Kidney (tissue), 14 donors: Measurements from ENCODE around the gene GPR107. TPM values are rescaled to one million over a fixed set of nuclear protein-coding genes. Genes with fewer than 3 reads are reported as not detected.

Experiments used
- DNase-seq, 5 donors: peaks; one replicate each; pipeline ENCODE4 v3.0.0-alpha.2; 2013 to 2020
- FAIRE-seq: peaks from 2 replicates; lab custom pipeline; 2012; peaks lifted over from hg19 to GRCh38; lab: Jason Lieb, UNC
- H3K27ac ChIP-seq, 2 donors: one replicate each; pipeline ENCODE4 v1.7.0; 2013; ENCODE audit warnings: low read depth in 2 of 2, low read length in 2 of 2, inconsistent platforms in 1 of 2
- H3K27me3 ChIP-seq: one replicate; pipeline ENCODE4 v1.7.1; 2013; ENCODE audit warnings: low read length, inconsistent platforms; ENCODE audit not compliant: control insufficient read depth, insufficient read depth
- H3K36me3 ChIP-seq, 3 donors: one replicate each; pipeline versions ENCODE4 v1.7.0 to v1.7.1; 2013; ENCODE audit warnings: low read length in 3 of 3, control low read depth in 1 of 3, inconsistent platforms in 1 of 3; ENCODE audit not compliant: insufficient read depth in 3 of 3, control insufficient read depth in 2 of 3
- H3K4me1 ChIP-seq, 3 donors: one replicate each; pipeline versions ENCODE4 v1.7.0 to v1.7.1; 2013; ENCODE audit warnings: low read length in 3 of 3, inconsistent platforms in 1 of 3, low read depth in 1 of 3; ENCODE audit not compliant: control insufficient read depth in 2 of 3, insufficient read depth in 2 of 3
- H3K4me3 ChIP-seq, 3 donors: one replicate each; pipeline versions ENCODE4 v1.7.0 to v1.8.1; 2013; ENCODE audit warnings: low read length in 3 of 3, control low read depth in 1 of 3, inconsistent platforms in 1 of 3
- H3K9ac ChIP-seq, 3 donors: one replicate each; pipeline versions ENCODE4 v1.7.0 to v1.7.1; 2013; ENCODE audit warnings: low read length in 3 of 3, control low read depth in 1 of 3, inconsistent platforms in 1 of 3
- H3K9me3 ChIP-seq, 3 donors: one replicate each; pipeline versions ENCODE4 v1.7.0 to v1.7.1; 2013; ENCODE audit warnings: low read length in 3 of 3, control low read depth in 1 of 3, inconsistent platforms in 1 of 3; ENCODE audit not compliant: control insufficient read depth in 2 of 3, insufficient read depth in 1 of 3
- intact Hi-C: fragments of 100-400 bp; cut with DNase I; formaldehyde crosslinking; loops from one replicate; pipeline ENCODE4 v1.11.1; 2022
- polyA plus RNA-seq: library from polyadenylated mRNA; stranded (reverse); fragments of 350-450 nt; fragmentation: Illumina TruSeq; extraction: RNeasy Lipid Tissue Mini Kit (QIAGEN cat#74804); gene quantifications from one replicate; pipeline ENCODE4 v1.2.3, GENCODE V29; 2014; ENCODE audit warnings: low read depth, low replicate concordance; ENCODE audit not compliant: insufficient read depth
- total RNA-seq: library from RNA; stranded (reverse); fragmentation: NEBNext Ultra II Directional; extraction: Animal tissue kit (Norgen Biotek cat#: 25700); gene quantifications from one replicate; pipeline ENCODE4 v1.2.1, GENCODE V29; 2021
- TF ChIP-seq, protein P1 (sequence below): IDR thresholded peaks from 3 replicates; pipeline ENCODE4 v1.5.1; 2012; ENCODE audit warnings: mild to moderate bottlenecking, moderate library complexity, borderline replicate concordance; ENCODE audit not compliant: insufficient read depth; ENCODE audit errors: extremely low read depth
- donor health status: control.
- donor health status: control.
- donor health status: control.
- donor health status: control.
- donor health status: control.
- donor health status: DM: yes; HTN: yes; CAD: no.
- donor health status: Normal renal cell carcinoma (clear cell type).

GPR107 gene
- total and polyA plus RNA-seq, 2 donors from 2014 or later: 18.0 to 45.6 TPM

DNA sequence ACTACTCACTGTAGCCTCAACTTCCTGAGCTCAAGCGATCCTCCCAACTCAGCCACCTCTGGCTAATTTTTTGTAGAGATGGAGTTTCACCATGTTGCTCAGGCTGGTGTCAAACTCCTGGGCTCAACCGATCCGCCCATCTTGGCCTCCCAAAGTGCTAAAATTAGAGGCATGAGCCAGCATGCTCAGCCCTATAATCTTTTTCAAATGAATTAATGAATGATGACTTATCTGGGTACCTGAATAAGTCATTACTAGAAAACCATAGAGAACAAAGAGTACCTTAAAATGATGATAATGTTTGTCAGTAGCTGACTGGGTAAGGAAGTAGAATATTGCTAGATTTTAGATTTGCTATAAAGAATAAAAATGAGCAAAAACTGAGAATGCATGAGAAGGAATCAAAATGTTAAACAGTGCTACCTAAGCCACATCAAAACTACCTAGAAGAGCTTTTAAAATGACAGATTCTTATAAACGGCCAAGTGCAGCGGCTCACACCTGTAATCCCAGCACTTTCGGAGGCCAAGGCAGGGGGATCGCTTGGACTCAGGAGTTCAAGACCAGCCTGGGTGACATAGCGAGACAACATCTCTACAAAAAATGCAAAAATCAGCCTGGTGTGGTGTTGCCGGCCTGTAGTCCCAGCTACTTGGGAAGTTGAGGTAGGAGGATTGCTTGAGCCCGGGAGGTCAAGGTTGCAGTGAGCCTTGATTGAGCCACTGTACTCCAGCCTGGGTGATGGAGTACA lies 24.3 kb upstream of the GPR107 start:
- DNase-seq (no peak), FAIRE-seq (no peak)
- no peaks in the 10 kb centered on the region for H3K9me3 ChIP-seq
- no peaks in the 10 kb centered on the region for H3K36me3 ChIP-seq
- H3K9ac ChIP-seq: no peak overlapping the region
- H3K4me3 ChIP-seq: no peak overlapping the region
- no peak overlapping the region for H3K27ac ChIP-seq
- intact Hi-C loops: no loop called here
- no peaks in the 10 kb centered on the region for H3K27me3 ChIP-seq
- TF ChIP-seq, protein P1, sequence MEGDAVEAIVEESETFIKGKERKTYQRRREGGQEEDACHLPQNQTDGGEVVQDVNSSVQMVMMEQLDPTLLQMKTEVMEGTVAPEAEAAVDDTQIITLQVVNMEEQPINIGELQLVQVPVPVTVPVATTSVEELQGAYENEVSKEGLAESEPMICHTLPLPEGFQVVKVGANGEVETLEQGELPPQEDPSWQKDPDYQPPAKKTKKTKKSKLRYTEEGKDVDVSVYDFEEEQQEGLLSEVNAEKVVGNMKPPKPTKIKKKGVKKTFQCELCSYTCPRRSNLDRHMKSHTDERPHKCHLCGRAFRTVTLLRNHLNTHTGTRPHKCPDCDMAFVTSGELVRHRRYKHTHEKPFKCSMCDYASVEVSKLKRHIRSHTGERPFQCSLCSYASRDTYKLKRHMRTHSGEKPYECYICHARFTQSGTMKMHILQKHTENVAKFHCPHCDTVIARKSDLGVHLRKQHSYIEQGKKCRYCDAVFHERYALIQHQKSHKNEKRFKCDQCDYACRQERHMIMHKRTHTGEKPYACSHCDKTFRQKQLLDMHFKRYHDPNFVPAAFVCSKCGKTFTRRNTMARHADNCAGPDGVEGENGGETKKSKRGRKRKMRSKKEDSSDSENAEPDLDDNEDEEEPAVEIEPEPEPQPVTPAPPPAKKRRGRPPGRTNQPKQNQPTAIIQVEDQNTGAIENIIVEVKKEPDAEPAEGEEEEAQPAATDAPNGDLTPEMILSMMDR: no peak
- no peaks in the 10 kb centered on the region for H3K4me1 ChIP-seq

DNA sequence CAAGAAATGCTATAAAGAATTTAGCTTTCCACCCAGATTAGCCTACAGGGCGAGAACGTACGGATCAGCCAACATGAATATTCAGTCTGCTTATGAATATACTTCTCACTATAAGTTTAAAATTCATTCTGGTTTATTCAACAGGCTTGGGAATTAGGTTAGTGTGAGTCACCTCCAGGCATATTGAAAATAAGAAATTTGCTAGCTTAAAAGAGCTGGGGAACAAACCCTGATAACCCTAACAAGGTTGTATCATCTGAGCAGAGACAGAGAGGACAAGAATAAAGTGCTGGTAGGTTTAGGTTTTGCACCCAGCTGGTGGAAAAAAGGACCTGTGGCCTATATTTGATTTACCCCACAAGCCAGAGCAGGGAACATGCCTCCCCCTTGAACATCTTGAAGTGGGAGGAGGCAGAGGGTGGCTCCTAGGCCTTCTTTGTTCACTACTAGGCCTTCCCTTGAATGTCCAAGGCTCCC lies 23.0 kb upstream of the GPR107 start:
- no peak overlapping the region for H3K9ac ChIP-seq
- H3K27me3 ChIP-seq: no peaks in the 10 kb centered on the region
- H3K9me3 ChIP-seq: no peaks in the 10 kb centered on the region
- intact Hi-C loops: no loop called here
- H3K27ac ChIP-seq: no peak overlapping the region
- TF ChIP-seq, protein P1: no peak
- no peak for FAIRE-seq
- H3K4me3 ChIP-seq: no peak overlapping the region
- H3K36me3 ChIP-seq: no peaks in the 10 kb centered on the region
- no peak for DNase-seq
- H3K4me1 ChIP-seq: no peaks in the 10 kb centered on the region

DNA sequence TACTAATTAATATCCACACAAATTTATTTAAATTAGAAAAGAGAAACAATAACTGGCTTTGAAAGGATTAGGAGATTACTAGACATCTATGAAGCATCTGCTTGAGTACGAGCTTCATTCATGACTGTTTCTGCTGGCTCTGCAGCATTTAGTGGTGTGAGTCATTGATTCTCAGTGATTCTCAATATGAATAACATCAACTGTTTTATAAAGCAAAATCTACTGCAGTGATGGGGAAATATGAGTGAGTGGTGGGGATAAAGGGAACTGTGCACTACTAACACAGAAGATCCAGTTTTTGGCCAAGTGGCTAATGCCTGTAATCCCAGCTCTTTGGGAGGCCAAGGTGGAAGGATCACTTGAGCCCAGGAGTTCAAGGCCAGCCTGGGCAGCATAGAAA lies 19.1 kb upstream of the GPR107 start:
- TF ChIP-seq, protein P1: no peak
- DNase-seq (no peak), FAIRE-seq (no peak)
- Histone ChIP-seq H3K9ac (no peak overlapping the region), H3K4me3 (no peak overlapping the region), H3K27ac (no peak overlapping the region), H3K4me1 (peaks cover 0 to 5% (median 0%) of the 10 kb centered on the region in 3 donors), H3K36me3 (no peaks in the 10 kb centered on the region), H3K9me3 (no peaks in the 10 kb centered on the region), H3K27me3 (no peaks in the 10 kb centered on the region)
- intact Hi-C loops: no loop called here
